Measurements from ENCODE around the gene SIDT1.
A peak's percentile ranks its signal among the peaks of the same experiment; 100 is the strongest.

The SIDT1 gene

GRCh38 chr3:113507501-113508067 is 24.8 kb upstream of the SIDT1 start:
- TF ChIP-seq CTCF (conservative IDR thresholded peaks at IDR 0.05; ENCODE audit: low read depth, low read length) = no peak
- no peak overlapping the region for H3K27ac ChIP-seq
- H3K4me3 ChIP-seq (IDR thresholded peaks at IDR 0.05; ENCODE audit: insufficient read depth, low read depth, low read length) = no peak overlapping the region
- H3K4me2 ChIP-seq = no peak overlapping the region
- H3K4me1 ChIP-seq (ENCODE audit: low read depth, poor library complexity, severe bottlenecking) = no peaks in the 10 kb centered on the region
- no peaks in the 10 kb centered on the region for H4K20me1 ChIP-seq (ENCODE audit: insufficient read depth)
- no peak overlapping the region for H3K9ac ChIP-seq
- H3K27me3 ChIP-seq (ENCODE audit: insufficient read depth, low read depth) = no peaks in the 10 kb centered on the region
- H2AFZ ChIP-seq (ENCODE audit: low read depth) = no peak overlapping the region
- peaks cover 20% of the 10 kb centered on the region; the same call in 1 of the 2 replicates for H3K79me2 ChIP-seq (ENCODE audit: insufficient read depth, low read depth)
- no peaks in the 10 kb centered on the region for H3K36me3 ChIP-seq (ENCODE audit: insufficient read depth)

DNA sequence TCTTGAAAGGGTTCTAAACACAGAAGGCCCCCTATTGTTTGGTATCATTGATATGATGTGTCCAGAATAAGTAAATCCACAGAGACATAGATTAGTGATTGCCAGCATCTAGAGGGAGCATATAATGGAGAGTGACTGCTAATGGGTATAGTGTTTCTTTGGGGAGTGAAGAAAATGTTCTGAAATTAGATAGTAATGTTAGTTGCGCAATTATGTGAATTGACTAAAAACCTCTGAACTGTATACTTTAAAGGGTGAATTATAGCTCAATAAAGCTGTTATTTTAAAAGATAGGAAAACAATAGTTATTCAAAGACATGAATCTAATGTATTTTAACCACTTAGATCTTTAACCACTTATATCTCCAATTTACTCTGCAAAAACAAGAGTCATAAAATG is 23.4 kb upstream of the SIDT1 start:
- Histone ChIP-seq H3K4me3 (IDR thresholded peaks at IDR 0.05; ENCODE audit: insufficient read depth, low read depth, low read length) (no peak overlapping the region), H3K27ac (no peak overlapping the region), H3K36me3 (ENCODE audit: insufficient read depth) (no peaks in the 10 kb centered on the region), H3K4me1 (ENCODE audit: low read depth, poor library complexity, severe bottlenecking) (peaks cover 9% of the 10 kb centered on the region), H3K27me3 (ENCODE audit: insufficient read depth, low read depth) (no peaks in the 10 kb centered on the region), H4K20me1 (ENCODE audit: insufficient read depth) (no peaks in the 10 kb centered on the region), H2AFZ (ENCODE audit: low read depth) (no peak overlapping the region), H3K79me2 (ENCODE audit: insufficient read depth, low read depth) (peaks cover 30% of the 10 kb centered on the region; the same call in 1 of the 2 replicates), H3K9ac (no peak overlapping the region), H3K4me2 (no peak overlapping the region)
- TF ChIP-seq CTCF (conservative IDR thresholded peaks at IDR 0.05; ENCODE audit: low read depth, low read length) = no peak

DNA sequence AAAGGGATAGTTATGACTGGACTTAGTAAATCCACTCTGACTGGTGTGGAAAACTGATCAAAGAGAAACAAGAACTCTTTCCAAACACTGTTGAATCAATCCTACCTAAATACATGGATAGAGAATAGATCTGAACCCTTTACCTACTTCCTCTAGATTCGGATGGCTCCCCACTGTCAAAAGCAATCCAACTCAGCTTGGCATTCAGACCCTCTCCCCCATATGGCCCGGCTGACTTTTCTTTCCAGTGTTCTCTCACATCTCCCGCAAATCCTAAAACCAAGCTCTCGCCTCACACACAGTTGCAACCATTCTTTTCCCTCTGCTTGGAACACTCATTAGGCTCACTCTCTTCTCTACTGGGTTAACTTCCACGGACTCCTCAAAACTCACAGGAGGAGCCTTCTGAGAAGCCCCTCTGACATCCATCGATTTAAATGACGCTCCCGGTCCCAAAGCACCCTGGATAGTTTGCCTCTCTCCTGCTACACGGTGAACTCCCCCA is 18.0 kb upstream of the SIDT1 start:
- no peak for TF ChIP-seq CTCF (conservative IDR thresholded peaks at IDR 0.05; ENCODE audit: low read depth, low read length)
- Histone ChIP-seq H4K20me1 (ENCODE audit: insufficient read depth) (no peaks in the 10 kb centered on the region), H3K4me3 (IDR thresholded peaks at IDR 0.05; ENCODE audit: insufficient read depth, low read depth, low read length) (peak overlapping the region; percentile 93), H3K36me3 (ENCODE audit: insufficient read depth) (no peaks in the 10 kb centered on the region), H3K9ac (peak overlapping the region; percentile 63), H3K79me2 (ENCODE audit: insufficient read depth, low read depth) (peaks cover 20% of the 10 kb centered on the region; the same call in 1 of the 2 replicates), H3K4me2 (peak overlapping the region; percentile 90), H2AFZ (ENCODE audit: low read depth) (peak overlapping the region; percentile 83), H3K27ac (peak overlapping the region; percentile 72), H3K27me3 (ENCODE audit: insufficient read depth, low read depth) (no peaks in the 10 kb centered on the region), H3K4me1 (ENCODE audit: low read depth, poor library complexity, severe bottlenecking) (peaks cover 9% of the 10 kb centered on the region)

DNA sequence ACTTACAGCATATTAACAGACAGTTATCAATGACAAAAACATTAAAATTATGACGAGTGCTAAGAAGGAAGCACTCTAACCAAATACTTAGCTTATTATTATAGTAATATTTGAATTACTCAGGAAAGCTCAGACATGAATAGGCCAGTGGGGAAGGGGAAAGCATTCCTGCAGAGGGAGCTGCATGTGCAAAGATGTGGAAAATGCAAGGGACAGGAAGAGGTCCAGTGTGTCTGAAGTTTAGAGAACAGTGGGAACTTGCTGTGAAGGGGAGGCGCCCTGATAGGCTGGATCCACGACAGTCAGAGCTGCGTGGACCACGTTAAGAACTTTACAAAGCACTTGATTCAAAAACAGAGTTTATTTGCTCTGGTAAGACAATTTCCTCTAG is 16.2 kb upstream of the SIDT1 start:
- no peak overlapping the region for H3K4me2 ChIP-seq
- no peak overlapping the region for H3K4me3 ChIP-seq (IDR thresholded peaks at IDR 0.05; ENCODE audit: insufficient read depth, low read depth, low read length)

More for the DNA sequence above, 16.2 kb upstream of the SIDT1 start:
- Histone ChIP-seq H3K79me2 (ENCODE audit: insufficient read depth, low read depth) (peaks cover 10% of the 10 kb centered on the region; the same call in 1 of the 2 replicates), H3K9ac (no peak overlapping the region), H3K27ac (no peak overlapping the region), H3K27me3 (ENCODE audit: insufficient read depth, low read depth) (no peaks in the 10 kb centered on the region), H3K4me1 (ENCODE audit: low read depth, poor library complexity, severe bottlenecking) (peaks cover 9% of the 10 kb centered on the region), H2AFZ (ENCODE audit: low read depth) (peak overlapping the region; percentile 83; the same call in 1 of the 2 replicates), H4K20me1 (ENCODE audit: insufficient read depth) (no peaks in the 10 kb centered on the region), H3K36me3 (ENCODE audit: insufficient read depth) (no peaks in the 10 kb centered on the region)
- no peak for TF ChIP-seq CTCF (conservative IDR thresholded peaks at IDR 0.05; ENCODE audit: low read depth, low read length)
